Measurements from ENCODE around the gene RETSAT.
A peak's percentile ranks its signal among the peaks of the same experiment; 100 is the strongest.

Gene RETSAT

GRCh38 chr2:85380048-85380447, 25.7 kb upstream of the RETSAT start:
- no peak for DNase-seq (ENCODE audit: low read depth)
- no peak for TF ChIP-seq CTCF (conservative IDR thresholded peaks at IDR 0.05; ENCODE audit: low read length)

GRCh38 chr2:85378257-85378656, 23.9 kb upstream of the RETSAT start:
- no peak for DNase-seq (ENCODE audit: low read depth)
- no peak for TF ChIP-seq CTCF (conservative IDR thresholded peaks at IDR 0.05; ENCODE audit: low read length)
- H3K4me3 ChIP-seq (ENCODE audit: low read length): no peak overlapping the region

More at GRCh38 chr2:85380048-85380447, 25.7 kb upstream of the RETSAT start:
- no peak overlapping the region for H3K4me3 ChIP-seq (ENCODE audit: low read length)

- no peak for TF ChIP-seq CTCF (conservative IDR thresholded peaks at IDR 0.05; ENCODE audit: low read length)
- H3K4me3 ChIP-seq (ENCODE audit: low read length): no peak overlapping the region
- peak; percentile 28 for DNase-seq (ENCODE audit: low read depth)
These were observed 22.8 kb upstream of the RETSAT start for GRCh38 chr2:85377083-85377482.

GRCh38 chr2:85376291-85377065, 22.1 kb upstream of the RETSAT start:
- peak; percentile 85 for DNase-seq (ENCODE audit: low read depth)
- TF ChIP-seq CTCF (conservative IDR thresholded peaks at IDR 0.05; ENCODE audit: low read length): no peak

GRCh38 chr2:85371045-85371444, 16.7 kb upstream of the RETSAT start:
- no peak for DNase-seq (ENCODE audit: low read depth)

More at GRCh38 chr2:85376291-85377065, 22.1 kb upstream of the RETSAT start:
- no peak overlapping the region for H3K4me3 ChIP-seq (ENCODE audit: low read length)

GRCh38 chr2:85369500-85369899, 15.2 kb upstream of the RETSAT start:
- no peak overlapping the region for H3K4me3 ChIP-seq (ENCODE audit: low read length)
- TF ChIP-seq CTCF (conservative IDR thresholded peaks at IDR 0.05; ENCODE audit: low read length): no peak
- no peak for DNase-seq (ENCODE audit: low read depth)

More at GRCh38 chr2:85371045-85371444, 16.7 kb upstream of the RETSAT start:
- TF ChIP-seq CTCF (conservative IDR thresholded peaks at IDR 0.05; ENCODE audit: low read length): no peak
- no peak overlapping the region for H3K4me3 ChIP-seq (ENCODE audit: low read length)

- no peak for TF ChIP-seq CTCF (conservative IDR thresholded peaks at IDR 0.05; ENCODE audit: low read length)
- DNase-seq (ENCODE audit: low read depth): no peak
- H3K4me3 ChIP-seq (ENCODE audit: low read length): no peak overlapping the region
These were observed 14.6 kb upstream of the RETSAT start for GRCh38 chr2:85368921-85369320.
